Endometrial microvascular endothelial cells (primary cell): Measurements from ENCODE around the gene SEC16A. TPM values are rescaled to one million over a fixed set of nuclear protein-coding genes. Genes with fewer than 3 reads are reported as not detected.
"Not testable (repeated sequence)": the region's sequence is repeated elsewhere in the genome, so short reads cannot be mapped to it uniquely, and the experiment has no call there.

Source experiments
- in situ Hi-C: cut with HindIII; loops from 2 replicates; pipeline ENCODE4 v1.10.0; 2017; ENCODE audit warnings: low sequenced_read_pairs, low pct_unique_long_range_greater_than_20kb; ENCODE audit errors: inconsistent ontology term
- total RNA-seq: library from RNA; depleted of rRNA; stranded (reverse); fragments of >200 nt; gene quantifications from one replicate; pipeline ENCODE4 v1.2.3, GENCODE V29; 2015; ENCODE audit errors: inconsistent ontology term

SEC16A gene
- total RNA-seq, 1 donor from 2014 or later, result 43.3 TPM

DNA sequence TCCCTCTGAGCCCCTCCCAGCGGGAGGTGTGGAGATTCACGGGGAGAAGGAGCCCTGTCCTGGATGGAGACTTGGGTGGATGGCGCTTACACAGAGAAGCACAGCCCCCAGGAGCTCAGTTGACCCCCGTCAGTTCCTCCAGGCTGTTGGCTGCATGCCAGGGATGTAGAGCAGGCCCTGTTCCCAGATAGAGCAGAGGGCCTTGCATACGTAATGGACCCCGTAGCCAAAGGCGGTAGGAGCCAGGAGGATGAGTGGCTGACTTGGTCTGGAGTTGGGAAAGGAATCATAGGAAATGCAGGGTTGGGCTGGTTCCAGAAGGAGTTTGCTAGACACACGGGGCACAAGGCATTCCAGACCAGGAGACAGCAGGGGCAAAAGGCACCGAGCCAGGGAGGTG, 69.9 kb downstream of the SEC16A start:
- in situ Hi-C loops, result no loop called here

DNA sequence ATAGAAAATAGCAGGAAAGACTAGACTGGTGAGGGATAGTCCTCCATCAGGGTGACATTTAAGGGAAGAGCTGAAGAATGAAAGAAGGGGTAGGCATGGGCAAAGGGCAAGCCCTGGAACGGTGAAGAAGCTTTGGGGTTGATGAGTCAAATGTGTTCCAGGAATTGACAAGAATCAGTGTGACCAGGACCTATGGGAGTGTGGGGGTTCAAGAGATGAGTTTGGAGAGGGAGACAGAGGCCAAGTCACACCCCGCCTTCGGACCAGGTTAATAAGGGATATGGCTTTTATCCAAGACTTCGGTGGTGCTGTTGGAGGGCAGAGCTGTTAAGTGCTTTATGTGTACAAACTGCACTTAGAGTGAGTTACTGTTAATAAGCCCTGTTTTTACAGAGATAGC, 71.5 kb downstream of the SEC16A start:
- in situ Hi-C loops, result no loop called here

DNA sequence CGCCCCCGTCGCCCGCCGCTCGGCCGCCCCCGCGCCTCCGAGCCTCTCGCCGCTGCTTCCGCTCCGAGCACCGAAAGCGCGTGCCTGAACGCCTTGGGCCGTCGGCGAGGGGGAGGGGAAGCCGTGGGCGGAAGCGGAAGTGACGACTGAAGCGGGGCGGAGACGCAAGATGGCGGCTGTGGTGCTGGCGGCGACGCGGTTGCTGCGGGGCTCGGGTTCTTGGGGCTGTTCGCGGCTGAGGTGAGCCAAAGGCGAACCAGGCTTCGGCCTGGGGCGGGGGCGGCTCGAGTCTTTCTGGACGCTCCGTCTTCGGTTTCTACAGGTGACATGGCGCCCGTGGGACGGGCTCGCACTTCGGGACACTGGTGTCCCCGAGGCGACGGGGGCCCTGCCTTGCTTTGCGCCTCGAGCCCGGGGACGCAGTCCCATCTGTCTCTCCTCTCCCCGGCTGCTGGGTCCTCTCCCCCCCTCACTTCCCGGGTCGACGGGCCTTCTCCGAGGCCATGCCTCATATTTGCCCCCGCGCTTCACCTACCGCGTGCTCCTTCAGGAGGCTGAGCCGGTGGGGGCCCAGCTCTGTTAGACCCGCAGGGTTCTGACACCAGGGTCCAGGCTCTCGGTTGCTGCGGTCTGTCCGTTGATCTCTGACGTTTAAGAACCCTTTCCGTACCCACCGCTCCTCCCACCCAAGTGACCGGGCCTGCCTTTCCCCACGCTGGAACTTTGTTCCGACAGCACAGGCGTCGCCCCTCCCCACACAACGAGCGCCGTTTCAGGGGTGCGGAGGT, 72.1 kb downstream of the SEC16A start, which contains the start of the genes ENTR1 and PMPCA:
ENTR1 (minus strand) TSS at position 115 of the 788 bp plus-strand sequence. CDS start 217 bp downstream, outside the sequence.
PMPCA (plus strand) TSS at position 159 of the 788 bp plus-strand sequence; CDS start at position 170, 11 bp downstream.
- in situ Hi-C loops, result no loop called here

DNA sequence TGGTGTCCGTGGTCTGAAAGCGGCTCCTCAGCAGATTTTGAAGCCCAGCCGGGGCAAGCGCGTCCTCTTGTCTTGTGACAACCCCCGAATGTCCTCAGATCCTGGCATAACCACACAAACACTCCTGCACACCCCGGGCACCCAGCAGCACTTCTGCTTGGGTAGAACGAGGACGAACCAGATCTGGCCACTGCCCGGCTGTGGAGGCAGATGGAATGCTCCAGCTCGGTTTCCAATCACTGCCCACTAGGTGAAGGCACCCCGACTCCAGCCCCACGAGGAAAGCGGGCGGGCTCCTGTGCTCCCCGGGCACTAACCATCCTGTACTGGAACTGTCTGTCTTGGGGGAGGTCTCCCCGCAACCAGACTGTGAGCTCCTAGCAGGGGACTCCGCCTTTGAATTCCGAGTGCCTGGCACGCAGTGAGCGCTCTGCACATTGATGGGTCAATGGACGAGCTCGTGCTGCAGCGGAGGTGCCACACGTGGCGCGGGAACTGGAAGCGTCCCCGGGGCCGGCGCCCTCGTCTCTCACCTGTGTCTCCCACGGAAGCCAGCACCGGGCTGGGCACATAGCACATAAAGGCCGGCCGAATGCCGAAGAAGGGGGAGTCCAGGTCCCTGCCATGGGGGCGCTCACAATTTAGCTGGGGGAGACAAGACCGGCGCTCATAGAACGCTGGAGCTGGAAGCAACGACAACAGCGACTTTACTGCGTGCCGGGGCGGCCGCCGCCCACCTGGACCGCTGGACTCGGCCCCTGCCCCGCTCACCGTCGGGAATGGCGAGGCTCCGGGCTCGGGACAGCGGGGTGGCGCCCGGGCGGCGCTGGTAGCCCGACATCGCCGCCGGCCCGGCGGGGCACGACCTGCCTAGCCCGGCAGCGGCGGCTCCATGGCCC, 73.0 kb downstream of the SEC16A start:
- in situ Hi-C loops, result no loop called here

DNA sequence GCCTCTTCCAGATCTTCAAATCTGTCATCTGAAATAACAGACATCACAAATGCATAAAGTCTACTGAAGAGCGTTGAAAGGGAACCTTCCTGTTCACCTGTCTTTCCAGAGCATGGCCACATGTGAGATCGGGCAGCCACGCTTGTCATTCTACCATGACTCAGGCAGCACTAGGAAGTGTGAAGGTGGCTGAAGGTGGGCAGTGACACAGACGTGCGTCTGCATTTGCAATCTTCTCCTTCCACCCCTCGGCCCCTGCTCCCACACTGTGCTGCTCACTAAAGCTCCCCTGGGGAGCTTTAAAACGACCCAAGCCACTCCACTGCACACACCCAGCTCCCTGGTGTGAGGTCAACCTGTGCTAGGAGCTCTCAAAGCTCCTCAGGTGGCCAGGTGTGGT, 74.9 kb downstream of the SEC16A start:
- in situ Hi-C loops, result no loop called here

DNA sequence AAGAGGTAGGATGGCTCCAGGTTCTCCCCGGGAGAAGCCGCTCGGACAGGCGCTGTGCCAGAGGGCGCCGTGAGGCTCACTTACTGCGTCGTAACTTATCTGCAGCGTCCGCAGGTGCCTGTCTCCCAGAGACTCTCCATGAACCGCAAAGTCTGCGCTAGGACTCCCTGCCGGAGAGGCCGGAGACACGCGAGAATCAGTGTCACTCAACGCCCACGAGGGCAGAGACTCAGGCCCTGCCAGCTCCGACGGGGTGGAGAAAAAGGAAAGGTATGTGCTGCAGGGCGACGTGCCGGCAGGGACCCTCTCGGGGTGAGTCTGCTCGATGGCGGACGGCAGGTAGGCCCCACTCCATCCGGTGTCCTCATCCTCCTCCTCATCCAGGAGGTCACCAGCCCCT, 75.8 kb downstream of the SEC16A start:
- in situ Hi-C loops, result not testable (repeated sequence)

DNA sequence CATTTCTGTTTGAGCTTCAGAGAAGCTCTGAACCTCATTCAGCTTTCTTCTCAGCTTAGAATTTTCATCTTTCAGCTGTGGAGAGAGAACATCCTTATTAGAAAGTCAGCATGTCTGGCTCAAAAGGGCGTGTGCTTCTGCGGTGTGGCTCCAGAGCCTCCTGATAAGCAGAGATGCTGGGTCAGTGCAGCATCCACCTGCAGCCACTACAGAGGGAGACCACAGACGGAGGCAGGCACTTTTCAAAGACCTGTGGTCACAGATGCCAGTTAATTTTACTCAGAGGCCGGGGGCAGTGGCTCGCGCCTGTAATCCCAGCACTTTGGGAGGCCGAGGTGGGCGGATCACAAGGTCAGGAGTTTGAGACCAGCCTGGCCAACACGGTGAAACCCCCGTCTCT, 76.9 kb downstream of the SEC16A start:
- in situ Hi-C loops, result not testable (repeated sequence)

DNA sequence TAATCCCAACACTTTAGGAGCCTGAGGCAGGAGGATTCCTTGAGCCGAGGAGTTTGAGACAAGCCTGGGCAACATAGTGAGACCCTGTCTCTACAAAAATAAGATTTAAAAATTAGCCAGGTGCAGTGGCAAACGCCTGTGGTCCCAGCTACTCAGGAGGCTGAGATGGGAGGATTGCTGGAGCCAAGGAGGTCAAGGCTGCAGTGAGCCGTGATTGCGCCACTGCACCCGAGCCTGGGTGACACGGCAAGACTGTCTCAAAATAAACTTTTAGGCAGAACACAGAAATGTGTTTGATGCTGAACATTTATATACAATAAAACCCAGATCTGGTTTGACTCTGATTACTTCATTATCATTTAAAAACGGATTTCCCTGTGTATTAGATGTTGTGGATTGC, 77.4 kb downstream of the SEC16A start:
- in situ Hi-C loops, result no loop called here

DNA sequence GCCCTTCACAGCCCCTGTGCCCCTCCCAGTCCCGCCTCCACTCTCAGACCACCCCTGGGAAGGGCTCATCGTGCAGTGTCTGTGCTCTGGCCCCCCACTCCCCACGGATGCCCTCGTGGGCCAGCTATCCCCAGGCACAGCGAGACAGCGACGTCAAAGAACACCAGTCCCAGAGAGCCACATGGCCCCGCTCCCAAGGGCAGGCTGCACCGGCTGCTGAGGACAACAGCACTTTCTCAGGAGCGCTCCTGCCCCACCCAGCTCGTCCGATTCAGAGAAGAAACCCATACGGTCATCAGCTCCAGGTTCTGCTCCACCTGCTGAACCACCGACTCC, 78.1 kb downstream of the SEC16A start:
- in situ Hi-C loops, result no loop called here

DNA sequence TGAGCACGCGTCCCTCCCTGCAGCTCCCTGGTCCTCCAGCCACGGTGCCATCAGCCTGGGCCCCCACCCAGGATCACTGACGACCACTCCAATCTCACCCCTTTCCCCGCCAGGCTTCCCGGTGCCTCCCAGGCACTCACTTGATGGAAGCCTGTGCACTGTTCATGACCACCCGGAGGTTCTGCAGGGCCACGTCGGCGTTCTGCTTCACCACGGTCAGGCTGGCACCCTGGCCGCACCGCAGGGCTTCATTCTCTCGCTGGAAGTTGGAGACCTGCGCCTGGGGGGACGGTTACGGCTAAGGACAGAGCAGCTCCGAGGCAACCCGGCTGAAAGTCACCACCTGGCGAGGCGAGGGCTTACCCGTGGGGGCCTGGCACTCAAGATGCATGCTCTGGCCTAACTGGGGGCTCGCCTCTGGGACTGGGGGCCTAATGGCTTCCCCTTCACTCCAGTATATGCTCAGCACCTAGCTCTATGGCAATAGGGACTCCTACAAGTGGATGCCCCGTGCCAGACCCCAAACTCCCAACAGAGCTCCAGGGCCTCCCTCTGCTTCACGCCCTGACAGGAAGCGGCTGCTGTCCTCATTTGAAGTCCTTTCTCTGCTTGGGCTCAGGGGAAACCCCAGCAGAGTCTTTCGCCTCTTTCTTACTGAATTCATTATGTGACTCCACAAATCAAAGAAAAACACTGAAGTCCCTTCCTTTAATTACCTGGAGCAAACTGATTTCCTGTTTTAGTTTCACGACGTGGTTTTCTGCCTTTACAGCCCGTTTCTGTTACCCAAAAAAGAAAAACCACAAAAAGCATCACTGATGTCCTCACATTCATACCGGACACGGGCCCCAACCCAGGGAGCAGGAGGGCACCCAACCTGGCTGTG, 78.7 kb downstream of the SEC16A start:
- in situ Hi-C loops, result no loop called here

DNA sequence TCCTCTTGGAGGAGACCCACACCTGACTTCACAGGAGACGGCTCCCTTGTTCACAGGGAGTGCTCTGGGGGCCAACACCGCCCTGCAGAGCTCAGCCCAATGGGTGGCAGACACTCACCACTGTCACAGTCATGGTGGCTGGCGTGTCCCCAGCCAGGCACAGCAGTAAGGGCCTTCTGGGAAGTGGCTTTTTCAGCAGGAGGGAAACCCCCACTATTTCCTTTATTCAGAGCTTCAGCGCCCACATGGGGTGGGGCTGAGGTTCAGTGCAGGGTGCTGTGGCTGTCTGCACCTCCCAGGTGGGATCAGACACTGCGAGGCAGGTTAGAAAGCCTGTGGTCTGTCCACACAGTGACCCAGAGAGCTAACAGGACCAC, 79.3 kb downstream of the SEC16A start:
- in situ Hi-C loops, result no loop called here

DNA sequence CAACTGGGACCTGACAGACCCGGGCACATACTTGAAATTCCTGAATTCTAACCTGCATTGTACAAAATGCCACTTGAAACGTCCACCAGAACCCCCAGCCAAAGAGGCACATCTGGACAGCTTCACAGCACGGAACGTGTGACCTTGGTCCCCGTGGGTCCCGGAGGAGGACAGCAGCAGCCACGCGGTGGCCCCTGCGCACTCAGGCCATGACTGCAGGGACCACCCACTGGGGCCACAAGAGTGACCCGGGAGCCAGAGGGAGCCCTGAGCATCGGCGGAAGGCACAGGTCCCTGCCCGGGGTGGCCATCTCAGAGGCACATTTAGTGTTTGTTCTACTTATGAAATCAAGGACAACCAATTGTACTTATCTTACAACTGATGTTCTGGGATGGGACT, 80.8 kb downstream of the SEC16A start:
- in situ Hi-C loops, result no loop called here

DNA sequence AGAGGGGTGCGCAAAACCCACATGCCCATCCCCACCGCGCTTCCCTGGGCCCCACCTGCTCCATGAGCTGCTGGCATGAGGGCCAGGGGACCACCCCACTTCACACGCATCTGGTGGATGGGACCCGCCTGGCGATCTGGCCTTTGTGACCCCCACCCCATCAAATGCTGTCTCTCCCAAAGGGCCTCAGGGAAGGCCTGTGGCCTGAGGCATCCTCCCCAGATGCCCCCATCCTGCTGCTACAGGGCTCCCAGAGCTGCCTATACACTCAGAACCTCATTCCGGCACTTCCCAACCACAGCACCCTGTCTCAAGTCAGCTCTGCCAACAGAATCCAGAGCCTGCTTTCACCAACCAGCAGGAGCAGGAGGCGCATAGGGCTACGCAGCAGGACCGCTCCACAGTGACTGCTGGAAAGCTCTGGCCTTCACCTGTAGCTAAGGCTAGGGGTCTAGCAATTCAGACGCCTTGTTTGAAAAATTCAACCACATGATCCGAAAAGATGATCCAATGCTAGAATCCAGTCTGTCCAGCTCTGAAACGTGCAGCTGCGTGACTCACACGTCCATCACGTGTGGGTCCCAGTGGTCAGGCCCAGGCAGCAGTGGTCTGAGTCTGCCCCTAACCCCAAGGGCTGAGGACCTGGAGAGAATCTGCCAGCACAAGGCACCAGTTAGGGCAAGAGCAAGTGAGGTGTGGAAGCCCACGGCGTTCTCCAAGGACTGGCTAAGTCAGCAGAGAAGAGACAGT, 81.5 kb downstream of the SEC16A start:
- in situ Hi-C loops, result no loop called here

DNA sequence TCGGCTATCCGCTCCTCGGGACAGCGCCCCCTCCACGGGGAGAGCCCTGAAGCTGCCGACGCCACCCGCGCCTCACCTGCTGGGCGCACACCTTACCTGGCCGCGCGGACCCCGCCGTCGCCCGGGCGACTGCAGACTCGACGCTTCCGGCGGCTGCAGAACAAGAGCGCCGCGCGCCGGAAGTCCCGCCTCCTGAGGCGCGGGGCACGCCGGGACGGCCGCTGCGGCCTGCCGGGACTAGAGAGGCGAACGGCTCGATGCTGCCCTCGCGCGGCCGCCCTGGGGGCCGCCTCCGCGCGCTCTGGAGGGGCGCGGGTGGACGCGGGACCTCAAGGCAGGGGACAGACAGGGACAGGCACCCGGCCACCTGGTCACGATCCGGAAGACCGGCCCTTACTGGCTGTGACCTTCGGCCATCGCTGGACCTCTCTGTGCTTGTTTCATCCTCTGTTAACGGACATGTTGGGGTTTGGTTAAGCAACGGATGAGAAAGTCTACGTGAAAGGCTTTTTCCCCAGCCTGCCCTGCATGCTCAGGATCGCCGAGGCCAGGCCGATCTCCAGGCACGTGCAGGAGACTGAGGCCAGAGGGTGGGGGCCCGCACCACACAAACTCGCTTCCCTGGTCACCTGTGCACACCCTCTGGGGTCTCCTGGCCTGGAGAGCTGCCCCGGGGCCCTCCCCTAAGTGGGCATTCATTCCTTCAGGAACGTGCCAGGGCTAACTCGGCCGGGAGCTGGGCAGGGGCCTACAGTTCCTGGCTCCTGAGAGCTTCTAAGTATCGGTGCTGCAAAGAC, 82.6 kb downstream of the SEC16A start, which contains the start of gene SNAPC4:
SNAPC4 (minus strand) TSS at position 133 of the 797 bp plus-strand sequence. CDS start 1,742 bp downstream, outside the sequence.
- in situ Hi-C loops, result no loop called here

DNA sequence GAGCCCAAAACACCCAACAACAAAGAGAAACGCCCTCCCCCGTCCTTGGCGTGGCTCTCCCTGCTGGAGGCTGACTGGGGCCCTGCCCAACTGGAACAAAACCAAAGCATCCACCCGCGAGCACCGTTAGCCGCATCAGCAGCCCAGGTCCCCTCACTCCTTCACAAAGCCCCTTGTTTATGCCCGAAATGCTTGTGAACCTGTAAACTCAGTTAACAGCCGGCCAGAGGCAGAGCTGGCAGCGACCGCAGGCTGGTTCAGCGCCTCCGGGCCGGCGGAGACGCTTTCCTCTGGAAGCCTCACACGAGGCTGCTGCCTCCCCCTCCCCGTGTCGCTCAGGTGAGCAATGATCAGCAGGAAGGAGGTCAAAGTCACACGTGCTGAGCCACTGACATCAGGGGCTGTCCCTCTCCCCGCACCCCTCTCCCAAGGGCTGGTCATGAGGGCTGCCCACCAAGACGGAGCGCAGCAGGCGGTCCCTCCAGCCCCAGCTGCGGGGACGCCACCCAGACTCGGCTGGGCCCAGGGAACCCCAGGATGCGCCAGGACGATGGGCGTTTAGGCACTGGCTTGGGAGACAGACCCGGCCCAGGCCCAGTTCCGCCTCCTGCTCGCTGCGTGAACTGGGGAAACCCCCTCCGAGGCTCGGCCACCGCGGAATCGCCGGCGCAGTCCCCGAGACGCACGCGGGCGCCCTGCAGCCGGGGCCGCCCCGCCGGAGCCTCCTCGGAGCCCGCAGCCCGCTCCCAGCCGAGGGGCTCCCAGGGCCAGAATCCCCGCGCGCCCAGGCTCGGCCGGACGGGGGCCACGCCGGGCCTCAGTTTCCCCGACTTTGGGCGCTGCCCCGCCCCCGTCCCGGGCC, 83.4 kb downstream of the SEC16A start:
- in situ Hi-C loops, result no loop called here

DNA sequence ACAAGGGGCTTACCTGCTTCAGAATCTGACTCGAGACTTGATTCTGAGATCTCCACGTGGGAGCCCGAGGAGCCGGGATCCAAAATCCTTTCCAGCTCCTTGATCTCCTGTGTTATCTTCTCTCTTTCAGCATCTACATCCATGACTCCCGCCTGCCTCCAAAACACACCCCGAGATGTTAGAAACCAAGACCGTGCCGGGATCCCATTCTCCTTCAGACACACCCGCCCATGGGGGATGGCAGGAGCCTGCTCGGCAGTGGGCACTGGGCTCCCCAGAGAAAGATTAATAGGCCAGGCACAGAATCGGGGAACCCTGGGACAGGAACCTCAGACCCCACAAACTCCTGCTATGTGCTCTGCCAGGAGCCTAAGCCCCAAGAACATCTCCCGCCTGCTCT, 84.6 kb downstream of the SEC16A start:
- in situ Hi-C loops, result no loop called here

DNA sequence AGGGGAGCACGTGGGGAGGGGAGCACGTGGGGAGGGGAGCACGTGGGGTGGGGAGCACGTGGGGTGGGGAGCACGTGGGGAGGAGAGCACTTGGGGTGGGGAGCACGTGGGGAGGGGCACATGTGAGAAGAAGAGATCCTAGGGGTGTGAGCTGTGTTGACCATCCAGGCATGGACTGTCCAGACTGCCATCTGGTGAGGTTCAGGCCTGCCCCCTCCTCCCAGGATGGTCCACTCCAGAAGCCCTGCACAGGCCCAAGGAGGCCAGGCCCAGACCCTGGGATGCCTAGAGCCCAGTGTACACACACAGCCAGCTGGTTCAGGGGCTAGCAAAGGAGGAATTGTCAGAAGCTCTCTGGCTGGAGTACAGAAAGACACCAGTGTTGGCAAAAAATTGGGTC, 85.2 kb downstream of the SEC16A start:
- in situ Hi-C loops, result no loop called here
